ENCODE data around the gene SPATA25.
"Not testable (repeated sequence)": the region's sequence is repeated elsewhere in the genome, so short reads cannot be mapped to it uniquely, and the experiment has no call there.

SPATA25 gene

GRCh38 chr20:45908084-45908483 is 20.7 kb upstream of the SPATA25 start:
- no peak overlapping the region for H3K4me3 ChIP-seq (ENCODE audit: low read length)
- no peak for TF ChIP-seq ZNF274 (IDR thresholded peaks at IDR 0.05; ENCODE audit: low read depth, low read length)

GRCh38 chr20:45907219-45907948 is 20.0 kb upstream of the SPATA25 start:
- no peak for TF ChIP-seq ZNF274 (IDR thresholded peaks at IDR 0.05; ENCODE audit: low read depth, low read length)
- H3K4me3 ChIP-seq (ENCODE audit: low read length): no peak overlapping the region

- no peak overlapping the region for H3K4me3 ChIP-seq (ENCODE audit: low read length)
- no peak for TF ChIP-seq ZNF274 (IDR thresholded peaks at IDR 0.05; ENCODE audit: low read depth, low read length)
Observed at GRCh38 chr20:45905505-45906079, 18.2 kb upstream of the SPATA25 start.

- TF ChIP-seq ZNF274 (IDR thresholded peaks at IDR 0.05; ENCODE audit: low read depth, low read length): no peak
Observed at GRCh38 chr20:45904583-45905504, 17.4 kb upstream of the SPATA25 start.

GRCh38 chr20:45902199-45902701 is 14.8 kb upstream of the SPATA25 start:
- H3K4me3 ChIP-seq (ENCODE audit: low read length): no peak overlapping the region
- no peak for TF ChIP-seq ZNF274 (IDR thresholded peaks at IDR 0.05; ENCODE audit: low read depth, low read length)

More at GRCh38 chr20:45904583-45905504, 17.4 kb upstream of the SPATA25 start:
- H3K4me3 ChIP-seq (ENCODE audit: low read length): no peak overlapping the region

GRCh38 chr20:45901332-45901731 is 13.9 kb upstream of the SPATA25 start:
- not testable (repeated sequence) for H3K4me3 ChIP-seq (ENCODE audit: low read length)

- no peak for TF ChIP-seq ZNF274 (IDR thresholded peaks at IDR 0.05; ENCODE audit: low read depth, low read length)
- no peak overlapping the region for H3K4me3 ChIP-seq (ENCODE audit: low read length)
Observed at GRCh38 chr20:45899046-45899835, 11.8 kb upstream of the SPATA25 start.

- no peak for TF ChIP-seq ZNF274 (IDR thresholded peaks at IDR 0.05; ENCODE audit: low read depth, low read length)
- no peak overlapping the region for H3K4me3 ChIP-seq (ENCODE audit: low read length)
Observed at GRCh38 chr20:45898285-45898684, 10.9 kb upstream of the SPATA25 start.

- TF ChIP-seq ZNF274 (IDR thresholded peaks at IDR 0.05; ENCODE audit: low read depth, low read length): no peak
- no peak overlapping the region for H3K4me3 ChIP-seq (ENCODE audit: low read length)
Observed at GRCh38 chr20:45897692-45898091, 10.3 kb upstream of the SPATA25 start.

GRCh38 chr20:45897289-45897688 is 9.9 kb upstream of the SPATA25 start:
- H3K4me3 ChIP-seq (ENCODE audit: low read length): no peak overlapping the region
- TF ChIP-seq ZNF274 (IDR thresholded peaks at IDR 0.05; ENCODE audit: low read depth, low read length): no peak

GRCh38 chr20:45896641-45897161 is 9.3 kb upstream of the SPATA25 start:
- no peak overlapping the region for H3K4me3 ChIP-seq (ENCODE audit: low read length)

GRCh38 chr20:45894797-45895196 is 7.4 kb upstream of the SPATA25 start:
- TF ChIP-seq ZNF274 (IDR thresholded peaks at IDR 0.05; ENCODE audit: low read depth, low read length): no peak
- no peak overlapping the region for H3K4me3 ChIP-seq (ENCODE audit: low read length)

More at GRCh38 chr20:45896641-45897161, 9.3 kb upstream of the SPATA25 start:
- no peak for TF ChIP-seq ZNF274 (IDR thresholded peaks at IDR 0.05; ENCODE audit: low read depth, low read length)

GRCh38 chr20:45893831-45894230 is 6.4 kb upstream of the SPATA25 start:
- no peak for TF ChIP-seq ZNF274 (IDR thresholded peaks at IDR 0.05; ENCODE audit: low read depth, low read length)
- no peak overlapping the region for H3K4me3 ChIP-seq (ENCODE audit: low read length)

Measured in GM08714 (cell line).